DMS 273 (cell line): ENCODE data around the gene ATF2.

ENCODE experiments used
- DNase-seq: peaks from one replicate; lab custom pipeline; 2025; ENCODE audit not compliant: unreplicated experiment; lab: John Stamatoyannopoulos, UW

Gene ATF2

GRCh38 chr2:175027755-175028154 is 140.2 kb downstream of the ATF2 start:
- no peak for DNase-seq

DNA sequence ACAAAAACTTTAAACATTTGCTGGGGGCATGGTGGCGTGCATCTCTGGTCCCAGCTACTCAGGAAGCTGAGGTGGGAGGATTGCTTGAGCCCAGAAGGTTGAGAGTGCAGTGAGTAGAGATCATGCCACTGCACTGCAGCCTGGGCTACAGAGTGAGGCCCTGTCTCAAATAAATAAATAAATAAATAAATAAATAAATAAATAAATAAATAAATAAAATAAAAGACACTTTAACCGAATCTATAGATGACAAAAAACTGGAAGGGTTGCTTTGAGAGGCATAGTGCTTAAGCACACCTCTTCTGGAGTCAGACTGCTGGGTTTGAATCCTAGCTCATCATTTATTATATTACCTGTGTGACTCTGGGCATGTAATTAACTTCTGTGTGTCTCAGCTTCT is 141.6 kb downstream of the ATF2 start:
- DNase-seq, result no peak

GRCh38 chr2:175025946-175026345 is 142.1 kb downstream of the ATF2 start:
- DNase-seq, result no peak

DNA sequence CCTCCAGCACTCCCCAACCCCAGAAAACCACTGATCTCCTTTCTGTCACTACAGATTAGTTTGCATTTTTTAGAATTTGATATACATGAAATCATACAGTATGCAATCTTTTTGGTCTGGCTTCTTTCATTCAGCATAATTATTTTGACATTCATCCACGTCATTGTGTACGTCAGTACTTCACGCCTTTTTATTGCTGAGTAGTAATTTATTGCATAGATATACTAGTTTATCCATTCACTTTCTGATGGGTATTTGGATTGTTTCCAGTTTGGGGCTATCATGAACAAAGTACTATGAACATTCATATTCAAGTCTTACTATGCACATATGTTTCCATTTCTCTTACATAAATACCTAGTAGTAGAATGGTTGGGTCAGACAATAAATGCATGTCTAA is 142.8 kb downstream of the ATF2 start:
- DNase-seq, result no peak

- no peak for DNase-seq
Measured at GRCh38 chr2:175022923-175023322, 145.1 kb downstream of the ATF2 start.
